ENCODE results near the gene PET117.

- TF ChIP-seq CTCF (IDR thresholded peaks at IDR 0.05) (no peak), POLR2A (IDR thresholded peaks at IDR 0.05) (no peak)
Measured at GRCh38 chr20:18176318-18176785, 38.7 kb downstream of the PET117 start.

Data from testis (tissue), 2 donors.